Activated naive CD8-positive, alpha-beta T cell treated with anti-CD3 and anti-CD28 coated beads, Interleukin-2, amount 10 ng/mL, durations not matched to agents 7 days and 5 days (primary cell): ENCODE measurements around the gene PPM1J. TPM values are rescaled to one million over a fixed set of nuclear protein-coding genes. Genes with fewer than 3 reads are reported as not detected.

Source experiments
- ATAC-seq: fragments of 150-1000 bp; cut with Tn5 transposase; one replicate; pipeline ENCODE4 v1.10.0; 2021; ENCODE audit warnings: low read depth, moderate library complexity
- POLR2A ChIA-PET: fragments of 350-600 bp; sonication (Branson Sonifier 250); formaldehyde crosslinking; loops from one replicate; lab custom pipeline; 2021; ENCODE audit warnings: antibody characterized with exemption; lab: Charles Lee
- DNase-seq: peaks from one replicate; pipeline ENCODE4 v3.0.0; 2021
- H3K27ac Mint-ChIP-seq: one replicate; pipeline ENCODE4 v1.8.0; 2022; ENCODE audit warnings: mild to moderate bottlenecking, mixed read lengths
- H3K27me3 Mint-ChIP-seq: one replicate; pipeline ENCODE4 v1.8.0; 2022; ENCODE audit warnings: mild to moderate bottlenecking, moderate library complexity, mixed read lengths
- H3K36me3 Mint-ChIP-seq: one replicate; pipeline ENCODE4 v1.8.0; 2021; ENCODE audit warnings: mild to moderate bottlenecking, mixed read lengths
- H3K4me1 Mint-ChIP-seq: one replicate; pipeline ENCODE4 v1.8.0; 2021; ENCODE audit warnings: mixed read lengths
- H3K4me3 Mint-ChIP-seq: one replicate; pipeline ENCODE4 v1.8.0; 2022; ENCODE audit warnings: mild to moderate bottlenecking, moderate library complexity, mixed read lengths
- H3K9me3 Mint-ChIP-seq: one replicate; pipeline ENCODE4 v1.8.0; 2021; ENCODE audit warnings: mixed read lengths
- total RNA-seq, 2 experiments: library from RNA; stranded (reverse); gene quantifications; one replicate each; pipeline ENCODE4 v1.2.3, GENCODE V29; 2021

Gene PPM1J
- total RNA-seq, 2 experiments from 2014 or later = 0.25 TPM; not detected in 1

DNA sequence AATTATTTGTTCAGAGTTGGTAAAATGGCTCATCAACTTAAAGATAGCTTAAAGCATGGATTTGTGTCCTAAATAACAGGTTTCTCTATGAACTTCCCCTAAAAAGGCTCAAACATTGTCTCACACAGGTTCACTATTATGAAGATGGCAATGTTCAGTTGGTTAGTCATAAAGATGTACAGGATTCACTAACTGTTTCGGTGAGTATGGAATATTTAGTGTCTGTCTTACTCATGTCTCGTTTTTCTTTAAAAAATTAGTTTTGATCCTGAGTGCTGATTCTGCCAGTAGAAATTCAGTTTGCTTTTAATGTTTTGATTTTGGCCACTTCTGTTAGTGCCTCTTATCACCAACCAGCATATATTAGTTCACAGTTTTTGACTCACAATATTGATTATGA is 48.2 kb downstream of the PPM1J start:
- ATAC-seq (no peak), DNase-seq (no peak)
- Mint-ChIP-seq H3K4me1 (peaks cover 24% of the 10 kb centered on the region), H3K27me3 (no peaks in the 10 kb centered on the region), H3K4me3 (no peak overlapping the region), H3K36me3 (peaks cover 61% of the 10 kb centered on the region), H3K9me3 (no peaks in the 10 kb centered on the region), H3K27ac (peak overlapping the region; percentile 40)
- POLR2A ChIA-PET = no interaction called here

DNA sequence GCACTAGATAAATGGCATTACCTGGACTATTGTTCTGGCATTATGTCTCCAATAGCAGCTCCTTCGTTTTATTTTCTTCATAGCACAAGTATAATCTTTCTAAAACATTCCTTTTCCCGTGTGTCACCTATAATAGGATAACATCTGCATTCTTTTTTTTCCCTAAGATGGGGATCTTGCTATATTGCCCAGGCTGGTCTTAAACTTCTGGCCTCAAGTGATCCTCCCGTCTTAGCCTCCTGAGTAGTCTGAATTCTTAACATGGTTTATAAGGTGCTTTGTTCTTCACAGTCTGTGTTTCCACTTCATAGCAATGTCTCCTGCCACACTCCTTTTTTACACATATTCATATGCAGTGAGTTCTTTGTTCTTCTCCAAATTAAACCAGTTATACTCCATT is 49.3 kb downstream of the PPM1J start:
- Mint-ChIP-seq H3K27me3 (no peaks in the 10 kb centered on the region), H3K4me1 (peaks cover 24% of the 10 kb centered on the region), H3K9me3 (no peaks in the 10 kb centered on the region), H3K27ac (no peak overlapping the region), H3K4me3 (no peak overlapping the region), H3K36me3 (peaks cover 61% of the 10 kb centered on the region)
- no peak for ATAC-seq
- DNase-seq = no peak
- POLR2A ChIA-PET = interaction anchor here (2.2 kb wide), 1 partner anchor 9 kb away, joined by 8 read pairs; the partner anchor contains the start of gene MOV10

Other genes starting within 250 kb of the PPM1J start
- gene WNT2B, start 206.4 kb downstream of the PPM1J start, total RNA-seq = under 1 TPM; 0.22 to 0.34 TPM
- gene ST7L, start 96.2 kb downstream of the PPM1J start, total RNA-seq = 10 to 100 TPM; 15.4 to 16.5 TPM
- 100 to 1,000 TPM; 248 to 251 TPM for gene CAPZA1, start 95.5 kb downstream of the PPM1J start, total RNA-seq
- 100 to 1,000 TPM; 124 to 130 TPM for gene MOV10, start 40.7 kb downstream of the PPM1J start, total RNA-seq
- gene RHOC, start 8.2 kb downstream of the PPM1J start, total RNA-seq = 10 to 100 TPM; 81.2 to 85.5 TPM
- gene SLC16A1, start 240.9 kb upstream of the PPM1J start, total RNA-seq = 10 to 100 TPM; 31.4 to 35.4 TPM